Fibroblast of the aortic adventitia (primary cell): ENCODE results near the gene IFITM1. TPM values are rescaled to one million over a fixed set of nuclear protein-coding genes. Genes with fewer than 3 reads are reported as not detected.
A peak's percentile ranks its signal among the peaks of the same experiment; 100 is the strongest.
"Not testable (repeated sequence)": the region's sequence is repeated elsewhere in the genome, so short reads cannot be mapped to it uniquely, and the experiment has no call there.

Experiments
- DNase-seq: peaks from one replicate; pipeline ENCODE4 v3.0.0-alpha.2; 2010; ENCODE audit warnings: low read depth
- H3K4me3 ChIP-seq: 2 replicates; pipeline ENCODE4 v1.5.1; 2011; ENCODE audit warnings: low read depth, mild to moderate bottlenecking, control low read depth, low read length, moderate library complexity
- CTCF ChIP-seq: IDR thresholded peaks from 2 replicates; pipeline ENCODE4 v1.5.1; 2011; ENCODE audit warnings: mild to moderate bottlenecking, low read length, control low read depth, inconsistent platforms; ENCODE audit not compliant: insufficient read depth
- total RNA-seq: library from RNA; depleted of rRNA; stranded (reverse); fragments of >200 nt; gene quantifications from 2 replicates; pipeline ENCODE4 v1.2.3, GENCODE V29; 2012; ENCODE audit warnings: low replicate concordance

IFITM1 gene
- total RNA-seq, 1 donor, result 24.2 TPM

GRCh38 chr11:357582-357981 lies 43.7 kb downstream of the IFITM1 start:
- DNase-seq, result no peak
- TF ChIP-seq CTCF, result no peak
- no peak overlapping the region for H3K4me3 ChIP-seq

GRCh38 chr11:358129-358800 lies 44.4 kb downstream of the IFITM1 start:
- no peak overlapping the region for H3K4me3 ChIP-seq
- DNase-seq, result peak; percentile 31
- TF ChIP-seq CTCF, result no peak

- no peak for DNase-seq
- TF ChIP-seq CTCF, result no peak
- no peak overlapping the region for H3K4me3 ChIP-seq
Observed at GRCh38 chr11:359181-359714, 45.4 kb downstream of the IFITM1 start.

GRCh38 chr11:360326-361280 lies 46.8 kb downstream of the IFITM1 start:
- TF ChIP-seq CTCF, result no peak
- no peak overlapping the region for H3K4me3 ChIP-seq
- no peak for DNase-seq

- DNase-seq, result no peak
Observed at GRCh38 chr11:362642-363442, 49.0 kb downstream of the IFITM1 start.

GRCh38 chr11:363443-363805 lies 49.6 kb downstream of the IFITM1 start:
- not testable (repeated sequence) for DNase-seq

More at GRCh38 chr11:362642-363442, 49.0 kb downstream of the IFITM1 start:
- H3K4me3 ChIP-seq, result no peak overlapping the region
- no peak for TF ChIP-seq CTCF

More at GRCh38 chr11:363443-363805, 49.6 kb downstream of the IFITM1 start:
- H3K4me3 ChIP-seq, result not testable (repeated sequence)
